OCI-LY1 (cell line): ENCODE measurements around the gene TTC23L.

Source experiments
- H2AFZ ChIP-seq: fragments of 200-600 bp; sonication (generic), shearing (Covaris generic); 2 replicates; pipeline ENCODE4 v1.6.0; 2014; ENCODE audit warnings: antibody characterized with exemption, mild to moderate bottlenecking, low read length
- H3F3A ChIP-seq: fragments of 200-600 bp; sonication (generic), shearing (Covaris generic); 2 replicates; pipeline ENCODE4 v1.6.0; 2014; ENCODE audit warnings: mild to moderate bottlenecking, antibody characterized with exemption, low read length, moderate library complexity; ENCODE audit not compliant: insufficient read depth
- H3K27ac ChIP-seq: fragments of 200-600 bp; sonication (generic); 2 replicates; pipeline ENCODE4 v1.5.1; 2014; ENCODE audit warnings: low read length, mixed run types, mild to moderate bottlenecking, low read depth; ENCODE audit not compliant: poor library complexity, severe bottlenecking
- H3K27me3 ChIP-seq: fragments of 200-600 bp; sonication (generic); 2 replicates; pipeline ENCODE4 v1.6.0; 2014; ENCODE audit warnings: antibody characterized with exemption, mild to moderate bottlenecking, low read length, moderate library complexity; ENCODE audit not compliant: insufficient read depth
- H3K36me3 ChIP-seq: fragments of 200-600 bp; sonication (generic); 2 replicates; pipeline ENCODE4 v1.6.1; 2014; ENCODE audit warnings: mild to moderate bottlenecking, antibody characterized with exemption, low read length, moderate library complexity, mixed read lengths; ENCODE audit not compliant: insufficient read depth
- H3K4me1 ChIP-seq: fragments of 200-600 bp; sonication (generic); 2 replicates; pipeline ENCODE4 v1.5.1; 2014; ENCODE audit warnings: mild to moderate bottlenecking, low read length, moderate library complexity; ENCODE audit not compliant: insufficient read depth, severe bottlenecking
- H3K4me2 ChIP-seq: fragments of 200-600 bp; sonication (generic), shearing (Covaris generic); 2 replicates; pipeline ENCODE4 v1.6.1; 2014; ENCODE audit warnings: low read length
- H3K4me3 ChIP-seq: fragments of 200-600 bp; sonication (generic); 2 replicates; pipeline ENCODE4 v1.5.1; 2014; ENCODE audit warnings: low read length, low read depth, mild to moderate bottlenecking, mixed read lengths; ENCODE audit not compliant: poor library complexity, severe bottlenecking
- H3K79me2 ChIP-seq: fragments of 200-600 bp; shearing (Covaris generic); 2 replicates; pipeline ENCODE4 v1.6.1; 2016; ENCODE audit warnings: mixed run types, low read length, mixed read lengths; ENCODE audit not compliant: insufficient read depth
- H3K9ac ChIP-seq: fragments of 200-600 bp; sonication (generic), shearing (Covaris generic); 2 replicates; pipeline ENCODE4 v1.6.1; 2014; ENCODE audit warnings: mild to moderate bottlenecking, low read length, mixed read lengths
- H3K9me2 ChIP-seq: fragments of 200-600 bp; sonication (generic), shearing (Covaris generic); 2 replicates; pipeline ENCODE4 v1.6.1; 2014; ENCODE audit warnings: low read depth, mild to moderate bottlenecking, low read length, mixed read lengths
- H3K9me3 ChIP-seq: fragments of 200-600 bp; shearing (Covaris generic); 2 replicates; pipeline ENCODE4 v1.6.1; 2014; ENCODE audit warnings: low read length, mixed read lengths
- H4K20me1 ChIP-seq: fragments of 200-600 bp; sonication (generic), shearing (Covaris generic); 2 replicates; pipeline ENCODE4 v1.6.0; 2016; ENCODE audit warnings: mild to moderate bottlenecking, low read length; ENCODE audit not compliant: insufficient read depth
- EZH2 ChIP-seq: fragments of 200-600 bp; sonication (generic), shearing (Covaris generic); IDR thresholded peaks from 2 replicates; pipeline ENCODE4 v1.8.0; 2017; ENCODE audit warnings: borderline replicate concordance, mixed run types, mild to moderate bottlenecking, antibody characterized with exemption, low read length, moderate library complexity, mixed read lengths
- TF ChIP-seq, protein P1 (sequence below): fragments of 200-600 bp; sonication (generic), shearing (Covaris generic); IDR thresholded peaks from 2 replicates; pipeline ENCODE4 v1.5.1; 2017; ENCODE audit warnings: mild to moderate bottlenecking, antibody characterized with exemption, low read length, moderate library complexity, mixed read lengths

TTC23L gene

DNA sequence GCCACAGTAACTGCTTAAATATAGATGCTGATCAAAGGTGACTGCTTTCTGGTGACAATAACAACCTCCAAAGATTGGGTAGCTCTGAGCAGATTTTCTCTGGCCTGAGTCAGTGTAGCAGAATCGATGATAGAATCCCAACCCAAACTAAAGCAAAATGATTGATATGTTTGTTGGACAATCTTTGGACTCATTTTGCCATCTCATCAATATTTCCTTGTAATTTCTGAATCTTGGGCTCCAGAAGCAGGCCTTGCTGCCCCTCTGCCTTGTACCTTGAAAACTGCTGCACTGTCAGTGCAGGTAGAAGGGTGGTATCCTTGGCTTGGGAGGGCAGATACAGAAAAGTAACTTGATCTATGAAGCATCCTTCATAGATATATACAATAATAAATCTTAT lies 18.9 kb downstream of the TTC23L start:
- H3K4me1 ChIP-seq, result no peaks in the 10 kb centered on the region
- H3K27me3 ChIP-seq, result 0 out of 2 replicates have a peak, but pooled peaks cover 4% of the 10 kb centered on the region
- H3K9ac ChIP-seq, result no peak overlapping the region
- TF ChIP-seq, protein P1, sequence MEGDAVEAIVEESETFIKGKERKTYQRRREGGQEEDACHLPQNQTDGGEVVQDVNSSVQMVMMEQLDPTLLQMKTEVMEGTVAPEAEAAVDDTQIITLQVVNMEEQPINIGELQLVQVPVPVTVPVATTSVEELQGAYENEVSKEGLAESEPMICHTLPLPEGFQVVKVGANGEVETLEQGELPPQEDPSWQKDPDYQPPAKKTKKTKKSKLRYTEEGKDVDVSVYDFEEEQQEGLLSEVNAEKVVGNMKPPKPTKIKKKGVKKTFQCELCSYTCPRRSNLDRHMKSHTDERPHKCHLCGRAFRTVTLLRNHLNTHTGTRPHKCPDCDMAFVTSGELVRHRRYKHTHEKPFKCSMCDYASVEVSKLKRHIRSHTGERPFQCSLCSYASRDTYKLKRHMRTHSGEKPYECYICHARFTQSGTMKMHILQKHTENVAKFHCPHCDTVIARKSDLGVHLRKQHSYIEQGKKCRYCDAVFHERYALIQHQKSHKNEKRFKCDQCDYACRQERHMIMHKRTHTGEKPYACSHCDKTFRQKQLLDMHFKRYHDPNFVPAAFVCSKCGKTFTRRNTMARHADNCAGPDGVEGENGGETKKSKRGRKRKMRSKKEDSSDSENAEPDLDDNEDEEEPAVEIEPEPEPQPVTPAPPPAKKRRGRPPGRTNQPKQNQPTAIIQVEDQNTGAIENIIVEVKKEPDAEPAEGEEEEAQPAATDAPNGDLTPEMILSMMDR, result no peak
- no peak for TF ChIP-seq EZH2
- no peaks in the 10 kb centered on the region for H3K9me3 ChIP-seq
- H3K4me2 ChIP-seq, result no peak overlapping the region
- no peak overlapping the region for H3K4me3 ChIP-seq
- no peaks in the 10 kb centered on the region for H3K79me2 ChIP-seq
- H3K9me2 ChIP-seq, result no peaks in the 10 kb centered on the region
- no peak overlapping the region for H3K27ac ChIP-seq
- H3K36me3 ChIP-seq, result no peaks in the 10 kb centered on the region
- no peaks in the 10 kb centered on the region for H4K20me1 ChIP-seq
- H3F3A ChIP-seq, result no peaks in the 10 kb centered on the region
- H2AFZ ChIP-seq, result no peak overlapping the region

DNA sequence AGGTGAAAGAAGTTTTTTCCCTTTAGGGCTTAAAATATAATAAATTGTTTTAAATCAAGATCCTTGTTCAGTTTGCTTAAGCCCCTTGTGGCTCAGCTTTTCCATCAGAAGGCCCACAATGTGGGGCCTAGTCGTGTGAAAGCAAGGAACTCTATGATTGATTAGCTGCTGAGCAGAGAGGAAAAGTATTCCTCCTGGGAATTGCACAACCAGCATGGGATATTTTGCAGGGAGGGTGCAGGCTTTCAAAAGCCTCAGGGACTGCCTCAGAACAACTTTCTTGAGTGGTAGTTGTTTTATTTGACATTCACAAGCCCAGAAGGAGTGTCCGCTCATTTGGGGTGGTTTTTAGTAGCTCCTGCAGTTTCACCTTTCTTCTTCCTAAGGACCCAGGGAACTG lies 19.8 kb downstream of the TTC23L start:
- Histone ChIP-seq H3K9ac (no peak overlapping the region), H3K4me3 (no peak overlapping the region), H3K27ac (no peak overlapping the region), H3K36me3 (no peaks in the 10 kb centered on the region), H3F3A (no peaks in the 10 kb centered on the region), H3K9me2 (no peaks in the 10 kb centered on the region), H3K9me3 (no peaks in the 10 kb centered on the region), H2AFZ (no peak overlapping the region), H3K4me2 (no peak overlapping the region), H3K79me2 (no peaks in the 10 kb centered on the region), H3K4me1 (no peaks in the 10 kb centered on the region), H3K27me3 (0 out of 2 replicates have a peak, but pooled peaks cover 4% of the 10 kb centered on the region), H4K20me1 (no peaks in the 10 kb centered on the region)
- TF ChIP-seq EZH2, result no peak
- TF ChIP-seq, protein P1, result no peak

DNA sequence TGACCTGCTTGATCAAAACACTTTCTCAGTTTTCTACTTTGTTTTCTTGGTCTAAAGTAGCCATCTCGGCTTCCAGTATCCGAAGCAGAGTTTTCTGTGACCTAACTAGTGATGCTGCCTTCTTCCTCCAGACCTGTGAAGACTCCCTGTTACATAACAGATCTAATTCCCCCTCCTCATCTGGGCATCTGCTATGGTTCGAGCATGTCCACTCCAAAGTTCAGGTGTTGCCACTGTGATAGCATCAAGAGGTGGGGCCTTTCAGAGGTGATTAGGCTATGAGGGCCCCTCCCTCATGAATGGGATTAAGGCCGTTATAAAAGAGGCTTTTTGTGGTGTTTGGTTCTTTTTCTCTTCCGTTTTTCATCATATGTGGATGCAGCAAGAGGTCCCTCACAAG lies 20.3 kb downstream of the TTC23L start:
- Histone ChIP-seq H3K9ac (no peak overlapping the region), H3K36me3 (no peaks in the 10 kb centered on the region), H3K9me3 (no peaks in the 10 kb centered on the region), H2AFZ (no peak overlapping the region), H3K4me2 (no peak overlapping the region), H3K9me2 (no peaks in the 10 kb centered on the region), H3K27ac (no peak overlapping the region), H4K20me1 (no peaks in the 10 kb centered on the region), H3K79me2 (no peaks in the 10 kb centered on the region), H3K27me3 (0 out of 2 replicates have a peak, but pooled peaks cover 4% of the 10 kb centered on the region), H3K4me3 (no peak overlapping the region), H3K4me1 (no peaks in the 10 kb centered on the region), H3F3A (no peaks in the 10 kb centered on the region)
- TF ChIP-seq, protein P1, result no peak
- TF ChIP-seq EZH2, result no peak
